ENCODE data around the gene ARHGAP42.

ARHGAP42 gene

GRCh38 chr11:100808904-100809491 is 121.9 kb downstream of the ARHGAP42 start:
- DNase-seq (ENCODE audit: low read depth) = no peak
- no peak for TF ChIP-seq CTCF (conservative IDR thresholded peaks at IDR 0.05; ENCODE audit: low read depth, low read length)
- H3K4me3 ChIP-seq (ENCODE audit: low read length) = no peak overlapping the region

DNA sequence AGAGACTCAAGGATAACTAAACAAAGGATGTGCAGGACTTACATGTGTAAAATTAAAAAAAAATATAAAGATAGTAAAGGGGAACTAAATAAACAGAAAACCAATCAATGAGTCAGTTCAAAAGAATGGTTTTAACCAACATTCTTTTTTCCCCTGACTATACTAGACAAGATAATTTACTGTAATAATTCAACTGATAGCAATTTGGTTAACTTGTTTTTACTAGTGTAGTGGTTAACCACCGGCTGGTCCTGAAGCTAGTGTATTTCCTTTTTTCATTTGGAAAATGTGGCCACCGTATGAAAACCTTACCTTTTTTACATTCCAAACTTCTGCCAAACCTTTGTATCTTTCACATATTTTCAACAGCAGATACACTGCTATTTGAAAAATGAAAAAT is 123.1 kb downstream of the ARHGAP42 start:
- no peak overlapping the region for H3K4me3 ChIP-seq (ENCODE audit: low read length)
- DNase-seq (ENCODE audit: low read depth) = no peak
- TF ChIP-seq CTCF (conservative IDR thresholded peaks at IDR 0.05; ENCODE audit: low read depth, low read length) = no peak

- DNase-seq (ENCODE audit: low read depth) = no peak
- no peak for TF ChIP-seq CTCF (conservative IDR thresholded peaks at IDR 0.05; ENCODE audit: low read depth, low read length)
- H3K4me3 ChIP-seq (ENCODE audit: low read length) = no peak overlapping the region
Measured at GRCh38 chr11:100810666-100811065, 123.6 kb downstream of the ARHGAP42 start.

- no peak for TF ChIP-seq CTCF (conservative IDR thresholded peaks at IDR 0.05; ENCODE audit: low read depth, low read length)
- H3K4me3 ChIP-seq (ENCODE audit: low read length) = no peak overlapping the region
Measured at GRCh38 chr11:100812517-100812916, 125.4 kb downstream of the ARHGAP42 start.

GRCh38 chr11:100815787-100816330 is 128.8 kb downstream of the ARHGAP42 start:
- DNase-seq (ENCODE audit: low read depth) = no peak
- H3K4me3 ChIP-seq (ENCODE audit: low read length) = no peak overlapping the region
- TF ChIP-seq CTCF (conservative IDR thresholded peaks at IDR 0.05; ENCODE audit: low read depth, low read length) = no peak

More at GRCh38 chr11:100812517-100812916, 125.4 kb downstream of the ARHGAP42 start:
- DNase-seq (ENCODE audit: low read depth) = no peak

DNA sequence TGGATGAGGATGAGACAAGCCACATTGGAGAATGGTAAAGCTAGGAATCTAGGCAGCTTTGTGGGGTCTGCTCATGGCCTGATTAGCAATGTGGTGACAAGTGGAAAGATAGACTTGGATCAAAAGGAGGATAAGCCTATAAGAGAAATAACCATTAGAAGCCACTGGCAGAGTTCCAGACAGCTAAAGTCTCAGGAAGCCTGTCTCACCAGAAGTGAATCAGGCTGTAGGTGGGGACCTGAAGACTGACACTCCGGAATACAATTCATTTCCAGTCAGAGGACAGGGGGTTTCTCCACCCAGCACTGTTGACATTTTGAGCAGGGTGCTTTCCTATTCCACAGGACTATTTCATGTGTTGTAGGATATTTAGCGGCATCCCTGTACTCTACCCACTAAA is 129.7 kb downstream of the ARHGAP42 start:
- no peak for DNase-seq (ENCODE audit: low read depth)
- TF ChIP-seq CTCF (conservative IDR thresholded peaks at IDR 0.05; ENCODE audit: low read depth, low read length) = no peak
- H3K4me3 ChIP-seq (ENCODE audit: low read length) = no peak overlapping the region

- DNase-seq (ENCODE audit: low read depth) = no peak
Measured at GRCh38 chr11:100817620-100818019, 130.5 kb downstream of the ARHGAP42 start.

More at GRCh38 chr11:100817620-100818019, 130.5 kb downstream of the ARHGAP42 start:
- H3K4me3 ChIP-seq (ENCODE audit: low read length) = no peak overlapping the region
- peak; percentile 21 for TF ChIP-seq CTCF (conservative IDR thresholded peaks at IDR 0.05; ENCODE audit: low read depth, low read length)

All from retinal pigment epithelial cell (primary cell).